ENCODE results near the gene BRF1.
A peak's percentile ranks its signal among the peaks of the same experiment; 100 is the strongest.
"Not testable (repeated sequence)": the region's sequence is repeated elsewhere in the genome, so short reads cannot be mapped to it uniquely, and the experiment has no call there.

Gene BRF1, protein sequence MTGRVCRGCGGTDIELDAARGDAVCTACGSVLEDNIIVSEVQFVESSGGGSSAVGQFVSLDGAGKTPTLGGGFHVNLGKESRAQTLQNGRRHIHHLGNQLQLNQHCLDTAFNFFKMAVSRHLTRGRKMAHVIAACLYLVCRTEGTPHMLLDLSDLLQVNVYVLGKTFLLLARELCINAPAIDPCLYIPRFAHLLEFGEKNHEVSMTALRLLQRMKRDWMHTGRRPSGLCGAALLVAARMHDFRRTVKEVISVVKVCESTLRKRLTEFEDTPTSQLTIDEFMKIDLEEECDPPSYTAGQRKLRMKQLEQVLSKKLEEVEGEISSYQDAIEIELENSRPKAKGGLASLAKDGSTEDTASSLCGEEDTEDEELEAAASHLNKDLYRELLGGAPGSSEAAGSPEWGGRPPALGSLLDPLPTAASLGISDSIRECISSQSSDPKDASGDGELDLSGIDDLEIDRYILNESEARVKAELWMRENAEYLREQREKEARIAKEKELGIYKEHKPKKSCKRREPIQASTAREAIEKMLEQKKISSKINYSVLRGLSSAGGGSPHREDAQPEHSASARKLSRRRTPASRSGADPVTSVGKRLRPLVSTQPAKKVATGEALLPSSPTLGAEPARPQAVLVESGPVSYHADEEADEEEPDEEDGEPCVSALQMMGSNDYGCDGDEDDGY

DNA sequence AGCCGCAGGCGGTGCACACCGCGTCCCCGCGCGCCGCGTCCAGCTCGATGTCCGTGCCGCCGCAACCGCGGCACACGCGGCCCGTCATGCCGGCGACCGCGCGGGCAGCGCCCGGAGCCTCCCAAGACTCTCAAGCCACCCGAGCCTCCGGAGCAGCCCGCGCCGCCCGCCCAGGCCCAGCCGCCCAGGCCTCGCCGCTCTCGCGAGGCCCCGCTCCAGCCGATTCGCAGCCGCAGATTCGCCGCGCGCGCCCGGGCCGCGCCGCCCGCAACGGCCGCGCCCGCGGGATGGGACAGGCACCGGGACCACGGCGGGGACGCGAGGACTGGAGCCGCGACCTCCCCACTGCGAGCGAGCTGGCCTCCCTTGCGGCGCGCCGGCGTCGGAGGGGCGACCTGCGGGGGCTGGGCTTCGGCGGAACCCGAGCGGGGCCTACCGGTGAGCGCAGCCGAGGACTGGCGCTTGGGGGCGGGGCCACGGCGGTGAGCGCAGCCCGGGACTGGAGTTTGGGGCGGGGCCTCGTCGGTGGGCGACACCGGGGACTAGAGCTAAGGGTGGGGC lies at the start of gene BRF1:
Gene BRF1, minus strand, starts transcription at position 460 of the 561 bp plus-strand sequence. Its CDS starts 372 bp downstream, at position 88.
- DNase-seq (ENCODE audit: low read depth, low spot score), result peak; percentile 94

DNA sequence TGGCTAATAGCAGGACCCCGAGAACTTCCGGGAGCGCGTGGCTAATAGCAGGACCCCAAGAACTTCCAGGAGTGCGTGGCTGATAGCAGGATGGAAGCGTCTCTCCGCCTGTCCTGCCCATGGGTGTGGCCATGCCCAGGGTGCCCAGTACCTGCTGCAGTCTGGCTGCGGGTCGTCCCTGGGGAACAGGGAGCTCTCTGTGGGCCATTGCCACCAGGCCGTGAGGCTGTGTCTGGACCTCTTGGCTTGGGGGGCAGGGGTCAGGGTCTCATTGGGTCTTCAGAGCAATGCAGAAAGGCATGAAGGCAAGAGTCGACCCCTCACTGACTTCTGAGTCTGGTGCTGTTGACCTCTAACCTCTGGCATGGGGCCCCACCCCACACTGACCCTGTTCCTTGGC lies 49.2 kb upstream of the BRF1 start:
- no peak for DNase-seq (ENCODE audit: low read depth, low spot score)

DNA sequence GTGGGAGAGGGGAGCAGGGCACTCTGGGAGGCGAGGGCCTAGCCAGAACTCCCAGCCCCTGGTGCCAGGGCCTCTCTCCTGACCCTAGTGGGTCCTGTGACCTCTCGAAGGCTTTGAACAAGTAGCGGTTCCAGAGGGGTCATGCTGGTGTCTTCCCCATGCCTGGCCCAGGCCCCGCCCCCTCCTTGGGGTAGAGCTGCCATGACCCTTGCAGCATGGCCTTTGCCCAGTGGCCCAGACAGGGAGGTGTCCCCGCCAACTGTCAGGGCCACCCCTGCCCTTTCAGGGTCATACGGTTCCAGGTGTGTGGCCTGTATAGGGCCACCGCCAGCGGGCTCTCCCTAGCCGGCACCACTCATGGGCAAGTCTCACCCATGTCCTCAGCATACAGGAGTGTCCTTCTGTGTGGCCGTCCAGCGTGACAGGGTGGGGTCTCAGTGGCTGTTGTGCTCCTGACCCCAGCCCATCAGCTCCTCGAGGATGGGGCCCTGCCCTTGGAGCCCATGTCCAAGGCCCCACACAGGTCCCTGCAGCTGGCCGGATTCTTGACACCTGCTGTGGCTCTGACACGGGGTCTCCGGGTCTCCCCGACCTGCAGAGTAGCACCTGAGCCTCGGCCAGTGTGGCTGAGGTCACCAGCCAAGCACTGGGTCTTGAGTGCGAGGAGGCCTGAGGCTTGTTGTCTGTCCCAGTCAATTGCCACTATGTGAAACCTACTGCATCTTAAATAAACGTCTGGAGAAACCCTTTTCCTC lies 48.3 kb upstream of the BRF1 start:
- no peak for DNase-seq (ENCODE audit: low read depth, low spot score)

DNA sequence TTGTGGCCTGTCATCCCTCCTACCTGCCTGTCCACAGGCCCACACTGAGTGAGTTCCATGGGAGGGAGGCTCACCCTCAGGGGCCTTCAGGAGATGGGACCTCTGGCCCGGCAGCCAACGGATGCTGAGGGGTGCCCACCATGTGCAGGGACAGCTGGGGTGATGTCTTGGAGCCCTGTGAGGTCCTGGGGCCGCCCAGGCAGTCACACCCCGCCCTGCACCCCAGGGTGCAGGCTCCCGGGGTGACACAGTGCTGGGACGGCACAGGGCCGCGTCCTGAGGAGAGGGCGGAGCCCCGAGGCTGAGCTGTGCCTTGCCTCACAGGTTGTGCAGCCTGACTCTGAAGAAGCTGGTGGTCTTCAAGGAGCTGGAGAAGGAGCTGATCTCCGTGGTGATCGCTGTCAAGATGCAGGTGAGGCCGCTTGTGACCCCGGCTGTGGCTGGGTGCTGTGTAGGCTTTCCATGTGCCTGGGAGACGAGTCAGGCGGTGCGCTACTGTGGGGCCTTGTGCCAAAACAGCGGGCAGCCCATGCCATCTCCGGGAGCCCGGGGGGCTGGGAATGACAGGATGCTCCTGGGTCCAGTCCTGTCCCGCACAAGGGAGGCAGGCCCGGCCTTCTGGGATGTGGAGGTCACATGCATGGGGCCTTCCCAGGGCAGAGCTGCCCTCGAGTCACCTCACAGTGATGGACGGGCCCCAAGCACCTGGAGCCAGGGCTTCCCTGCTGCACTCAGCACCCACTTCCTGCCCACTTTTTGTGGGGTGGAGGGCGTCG lies 47.6 kb upstream of the BRF1 start:
- no peak for DNase-seq (ENCODE audit: low read depth, low spot score)

DNA sequence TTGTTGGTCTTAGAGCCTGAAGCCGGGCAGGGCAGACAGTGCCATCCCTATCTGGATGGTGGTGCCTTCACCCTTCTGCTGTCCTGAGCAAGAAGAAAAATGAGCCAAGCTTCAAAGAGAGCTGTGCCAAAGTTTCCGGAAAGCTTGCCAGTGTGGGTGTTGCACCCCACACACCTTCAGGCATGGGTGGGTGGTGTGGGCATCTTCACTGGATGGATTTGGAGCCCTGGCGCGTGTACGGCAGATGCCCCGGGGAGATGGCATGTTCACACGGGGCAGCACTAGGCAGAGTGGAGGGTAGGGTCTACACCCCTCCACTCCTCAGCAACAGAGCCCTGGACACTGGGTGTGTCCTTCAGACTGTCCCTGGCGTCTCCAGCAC lies 46.8 kb upstream of the BRF1 start:
- DNase-seq (ENCODE audit: low read depth, low spot score), result no peak

DNA sequence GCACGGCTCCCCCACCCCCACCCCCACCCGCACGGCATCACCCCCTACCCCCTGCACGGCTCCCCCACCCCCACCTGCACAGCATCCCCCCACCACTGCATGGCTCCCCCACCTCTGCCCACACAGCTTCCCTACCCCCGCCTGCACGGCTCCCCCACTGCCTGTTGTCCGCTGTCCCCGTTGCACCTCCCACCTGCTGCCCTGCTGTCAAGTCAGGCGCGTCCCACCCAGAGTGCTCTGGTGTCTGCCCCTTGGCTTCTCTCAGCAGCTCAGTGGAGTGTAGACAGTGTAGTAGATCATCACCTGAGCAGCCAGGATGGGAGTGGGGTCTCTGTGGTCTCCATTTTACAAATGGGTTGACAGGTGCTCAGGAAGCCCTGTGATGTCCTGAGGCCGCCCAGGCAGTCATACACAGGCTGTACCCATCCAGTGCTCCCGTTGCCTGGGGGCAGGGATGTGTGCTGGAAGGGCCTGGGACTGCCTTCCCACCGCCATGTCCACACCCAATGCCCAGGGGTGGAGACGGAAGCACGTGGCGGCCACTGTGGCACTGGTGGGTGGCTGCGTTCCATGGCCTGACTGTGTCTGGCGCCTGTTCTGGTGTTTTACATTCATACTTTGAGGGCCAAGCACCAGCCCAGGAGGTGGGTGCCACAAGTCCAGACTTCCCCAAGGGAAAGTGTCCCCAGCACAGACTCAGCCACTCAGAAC lies 46.2 kb upstream of the BRF1 start:
- no peak for DNase-seq (ENCODE audit: low read depth, low spot score)

DNA sequence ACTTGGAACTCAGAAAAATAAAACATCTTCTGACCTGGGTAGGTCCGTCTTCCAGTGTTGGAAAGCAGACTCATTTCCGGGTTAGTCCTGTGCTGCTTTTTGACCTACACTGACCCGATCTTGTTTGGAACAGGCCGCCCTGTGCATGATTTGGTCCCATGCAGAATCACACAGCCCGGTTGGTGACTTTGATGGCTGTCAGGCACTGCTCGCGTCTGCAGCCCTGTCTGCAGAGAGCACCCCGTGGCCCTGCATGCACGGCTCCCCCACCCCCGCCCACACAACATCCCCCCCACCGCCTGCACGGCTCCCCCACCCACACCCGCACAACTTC lies 45.4 kb upstream of the BRF1 start:
- no peak for DNase-seq (ENCODE audit: low read depth, low spot score)

DNA sequence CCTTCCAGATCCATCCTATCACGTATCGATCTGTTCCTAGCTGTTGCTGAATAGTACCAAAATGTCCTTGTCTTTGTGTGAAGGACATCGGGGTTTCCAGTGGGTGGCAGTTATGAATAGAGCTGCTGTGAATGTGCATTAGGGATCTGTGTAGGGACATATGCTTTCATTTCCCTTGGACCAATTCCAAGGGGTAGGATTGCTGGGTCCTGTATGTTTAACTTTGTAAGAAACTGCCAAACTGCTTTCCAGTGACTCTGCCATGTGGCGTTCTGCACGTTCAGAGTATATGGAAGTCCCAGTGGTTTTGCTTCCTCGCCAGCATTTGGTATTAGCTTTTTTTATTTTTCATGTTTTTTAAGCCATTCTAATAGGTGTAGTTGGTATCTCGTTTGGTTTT lies 42.4 kb upstream of the BRF1 start:
- no peak for DNase-seq (ENCODE audit: low read depth, low spot score)

DNA sequence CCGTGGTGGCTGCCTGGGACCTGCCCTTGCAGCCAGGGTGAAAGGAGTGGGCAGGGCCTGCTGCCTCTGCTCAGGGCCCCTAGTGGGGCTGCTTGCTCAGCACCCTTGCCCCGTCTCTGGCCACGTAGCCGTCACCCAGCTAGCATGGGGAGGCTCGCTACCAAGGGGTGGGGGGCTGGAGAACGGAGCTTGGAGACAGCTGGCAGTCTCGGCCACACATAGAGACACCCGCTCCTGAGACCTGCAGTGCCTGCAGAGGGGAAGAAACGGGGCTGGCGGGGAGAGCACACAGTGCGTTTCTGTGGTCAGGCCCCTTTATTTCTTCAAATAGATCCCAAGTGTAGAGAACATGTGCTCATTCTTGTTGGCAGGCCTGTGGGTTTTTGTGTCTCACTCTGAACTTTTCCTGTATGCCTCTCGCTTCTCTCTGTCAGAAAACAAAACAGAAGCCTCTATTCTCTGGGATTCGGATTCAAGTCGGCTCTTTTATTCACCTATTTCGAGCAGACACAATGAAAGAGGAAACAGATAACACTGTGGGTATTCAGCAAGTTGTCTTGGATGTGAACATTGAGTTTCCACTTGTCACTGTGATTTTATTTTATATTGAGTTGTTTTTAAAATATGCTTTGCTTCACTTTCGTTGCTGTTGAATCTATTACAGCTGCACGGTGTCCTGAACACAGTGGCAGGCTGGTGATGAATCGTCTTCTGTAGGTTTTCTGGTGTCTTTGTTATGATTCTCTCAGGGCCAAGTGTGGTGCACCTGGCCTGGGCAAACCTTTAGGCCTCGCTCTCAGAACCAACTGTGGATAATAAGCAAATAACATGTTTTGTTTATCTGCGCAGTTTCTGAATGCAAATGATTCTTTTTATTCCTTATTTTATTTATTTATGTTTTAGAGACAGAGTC lies 40.3 kb upstream of the BRF1 start:
- no peak for DNase-seq (ENCODE audit: low read depth, low spot score)

DNA sequence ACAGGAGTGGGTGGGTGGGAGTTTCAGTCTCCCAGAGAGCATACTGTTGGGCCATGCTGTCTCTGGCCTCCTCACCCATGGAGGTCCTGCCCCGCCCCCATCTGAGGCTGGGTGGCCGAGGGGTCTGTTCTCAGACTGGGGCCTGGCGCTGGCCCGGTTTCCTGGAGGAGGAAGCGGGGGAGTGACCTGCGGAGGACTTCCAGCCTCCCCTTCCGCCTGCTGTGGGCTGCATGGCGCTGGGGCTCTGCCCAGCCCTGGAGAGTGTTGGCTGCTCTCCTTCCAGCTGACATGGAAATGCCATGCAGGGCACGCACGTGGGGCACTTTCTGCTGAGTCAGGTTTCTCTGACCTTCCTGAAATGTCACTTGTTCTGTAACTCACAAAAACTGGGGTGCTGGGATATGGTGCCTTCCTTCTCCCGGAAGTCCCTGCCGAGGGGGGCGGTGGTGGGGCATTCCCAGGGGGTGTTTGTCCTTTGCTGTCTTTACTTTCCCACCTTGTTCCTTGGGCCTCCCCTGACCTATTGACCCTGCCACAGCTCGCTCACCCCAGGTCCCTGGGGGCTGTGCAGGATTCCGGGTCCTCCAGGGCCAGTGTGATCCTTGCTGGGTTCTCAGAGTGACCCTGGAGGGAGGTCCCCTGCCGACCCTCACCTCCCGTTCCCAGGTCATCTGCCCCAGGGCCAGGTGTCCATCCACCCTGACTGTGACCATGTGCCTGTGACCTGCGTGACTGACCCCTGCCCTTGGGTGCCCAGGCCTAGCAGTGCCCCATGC lies 37.4 kb upstream of the BRF1 start:
- DNase-seq (ENCODE audit: low read depth, low spot score), result no peak

DNA sequence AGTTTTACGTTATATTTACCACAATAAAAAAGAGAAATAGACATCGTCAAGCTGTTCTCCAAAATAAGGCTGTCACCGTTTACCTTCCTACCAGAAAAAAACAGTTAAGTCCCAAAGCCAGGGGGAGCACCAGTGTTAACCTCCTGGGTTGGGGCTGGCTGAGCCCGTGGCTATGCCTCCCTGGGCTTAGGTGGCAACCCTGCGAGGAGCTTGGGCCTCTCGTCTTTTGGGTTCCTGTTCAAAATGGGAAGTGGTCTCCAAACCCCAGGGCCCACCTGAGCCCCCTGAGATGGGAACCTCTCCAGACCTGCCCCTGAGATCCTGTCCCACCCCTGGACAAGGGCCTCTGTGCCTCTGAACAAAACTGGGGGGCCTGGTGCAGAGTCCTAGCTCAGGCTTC lies 36.6 kb upstream of the BRF1 start:
- no peak for DNase-seq (ENCODE audit: low read depth, low spot score)

DNA sequence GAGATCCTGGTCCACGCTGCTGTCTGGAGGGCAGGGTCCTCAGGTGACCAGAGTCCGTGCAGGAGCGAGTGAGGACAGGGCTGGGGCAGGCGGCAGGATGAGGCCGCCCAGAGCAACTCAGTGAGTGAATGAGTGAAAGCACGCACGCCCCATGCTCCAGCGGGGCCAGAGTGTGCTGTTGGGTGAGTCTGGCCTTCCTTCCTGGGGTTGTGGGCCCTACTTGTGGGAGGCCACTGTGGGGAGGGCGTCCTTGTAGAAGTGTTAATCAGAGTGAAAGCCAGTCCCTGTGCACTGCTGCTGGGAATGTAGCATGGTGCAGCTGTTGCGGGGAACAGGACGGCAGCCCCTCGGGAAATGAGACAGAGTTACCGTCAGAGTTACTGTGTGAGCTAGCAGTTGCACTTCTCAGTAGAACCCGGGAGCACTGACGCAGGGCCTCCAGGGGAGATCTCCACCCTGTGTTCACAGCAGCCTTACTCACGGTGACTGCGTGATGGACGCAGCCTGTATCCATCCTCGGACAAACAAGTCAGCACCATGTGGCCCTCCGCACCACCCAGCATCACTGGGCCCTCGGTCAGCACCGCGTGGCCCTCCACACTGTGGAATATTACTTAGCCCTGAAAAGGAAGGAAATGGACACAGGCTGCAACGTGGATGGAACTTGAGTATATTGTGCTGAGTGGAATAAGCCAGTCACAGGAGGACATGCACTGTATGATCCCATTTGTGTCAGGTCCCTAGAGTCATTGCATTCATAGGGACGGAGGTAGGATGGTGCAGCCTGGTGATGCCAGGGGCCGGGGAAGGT lies 35.9 kb upstream of the BRF1 start:
- no peak for DNase-seq (ENCODE audit: low read depth, low spot score)

DNA sequence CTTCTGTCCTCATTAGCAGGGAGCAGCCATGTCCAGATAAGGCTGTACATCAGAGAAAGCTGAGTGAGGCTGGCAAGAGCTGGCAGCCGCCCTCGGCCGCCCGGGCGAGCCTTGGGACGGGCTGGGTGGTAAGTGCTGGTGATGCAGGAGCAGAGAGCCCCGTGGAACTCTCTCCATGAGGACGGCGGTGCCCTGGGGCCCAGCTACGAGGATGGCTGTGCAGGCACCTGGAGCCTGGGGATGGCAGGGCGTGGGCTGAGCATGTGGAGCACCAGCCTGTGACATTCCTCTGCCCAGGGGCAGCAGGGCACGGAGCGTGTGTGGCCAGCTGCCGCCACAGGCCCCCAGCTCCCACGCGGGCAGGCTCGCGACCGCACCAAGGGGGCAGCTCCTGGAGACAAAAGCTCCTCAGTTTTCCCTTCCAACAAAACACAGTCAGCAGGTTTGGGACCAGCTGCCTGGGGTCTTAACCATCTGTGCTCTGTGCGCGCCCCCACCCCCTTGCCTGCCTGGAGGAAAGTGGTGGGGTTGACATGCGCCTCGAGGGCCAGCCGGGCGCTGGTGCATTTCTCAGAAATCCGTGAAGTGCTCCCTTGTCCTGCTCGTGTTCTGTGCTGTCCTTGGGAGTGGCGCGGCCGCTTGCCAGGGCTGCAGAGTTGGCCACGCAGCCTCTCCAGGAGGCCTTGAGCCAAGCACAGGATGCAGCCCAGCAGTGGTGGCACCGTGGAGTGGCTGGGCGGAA lies 35.1 kb upstream of the BRF1 start:
- no peak for DNase-seq (ENCODE audit: low read depth, low spot score)

DNA sequence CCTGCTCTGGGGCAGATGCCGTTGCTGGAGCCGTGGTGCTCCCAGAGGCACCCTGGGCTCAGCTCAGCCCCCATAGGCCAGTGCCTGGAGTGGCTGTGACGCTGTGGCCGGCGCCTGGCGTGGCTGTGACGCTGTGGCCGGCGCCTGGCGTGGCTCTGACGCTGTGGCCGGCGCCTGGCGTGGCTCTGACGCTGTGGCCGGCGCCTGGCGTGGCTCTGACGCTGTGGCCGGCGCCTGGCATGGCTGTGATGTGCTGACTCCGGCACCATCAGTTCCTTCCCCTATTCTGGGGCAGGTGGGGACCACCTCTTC lies 34.4 kb upstream of the BRF1 start:
- DNase-seq (ENCODE audit: low read depth, low spot score), result not testable (repeated sequence)

DNA sequence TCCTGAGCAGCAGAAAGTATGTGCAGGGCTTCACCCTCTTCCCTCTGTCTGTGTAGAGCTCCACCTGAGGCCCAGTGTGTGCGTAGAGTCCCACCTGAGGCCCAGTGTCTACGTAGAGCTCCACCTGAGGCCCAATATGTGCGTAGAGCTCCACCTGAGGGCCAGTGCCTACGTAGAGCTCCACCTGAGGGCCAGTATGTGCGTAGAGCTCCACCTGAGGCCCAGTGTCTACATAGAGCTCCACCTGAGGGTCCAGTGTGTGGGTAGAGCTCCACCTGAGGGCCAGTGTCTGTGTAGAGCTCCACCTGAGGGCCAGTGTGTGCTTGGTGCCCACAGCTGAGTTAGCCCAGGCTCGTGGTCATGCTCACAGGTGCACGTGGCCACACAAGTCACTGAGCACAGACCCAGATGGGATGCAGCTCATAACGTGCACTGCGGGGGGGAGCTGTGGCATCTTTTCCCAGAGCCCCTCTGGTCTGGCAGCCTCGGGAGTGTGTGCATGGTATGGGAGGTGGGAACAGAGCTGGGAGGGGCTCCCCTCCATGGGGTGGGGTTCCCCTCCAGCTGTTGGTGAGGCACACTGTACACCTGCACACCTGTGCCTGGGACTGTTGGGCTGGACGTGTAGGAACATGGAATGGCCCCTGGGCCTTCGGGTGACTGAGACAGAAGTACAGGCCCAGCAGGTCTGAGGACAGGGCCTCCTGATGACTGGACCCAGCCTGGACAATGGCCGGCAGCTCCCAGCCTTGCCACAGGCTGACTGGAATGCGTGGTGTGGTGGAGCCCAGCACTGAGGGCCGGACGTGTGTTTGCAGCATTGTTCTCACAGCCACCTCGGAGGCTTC lies 33.8 kb upstream of the BRF1 start:
- no peak for DNase-seq (ENCODE audit: low read depth, low spot score)

DNA sequence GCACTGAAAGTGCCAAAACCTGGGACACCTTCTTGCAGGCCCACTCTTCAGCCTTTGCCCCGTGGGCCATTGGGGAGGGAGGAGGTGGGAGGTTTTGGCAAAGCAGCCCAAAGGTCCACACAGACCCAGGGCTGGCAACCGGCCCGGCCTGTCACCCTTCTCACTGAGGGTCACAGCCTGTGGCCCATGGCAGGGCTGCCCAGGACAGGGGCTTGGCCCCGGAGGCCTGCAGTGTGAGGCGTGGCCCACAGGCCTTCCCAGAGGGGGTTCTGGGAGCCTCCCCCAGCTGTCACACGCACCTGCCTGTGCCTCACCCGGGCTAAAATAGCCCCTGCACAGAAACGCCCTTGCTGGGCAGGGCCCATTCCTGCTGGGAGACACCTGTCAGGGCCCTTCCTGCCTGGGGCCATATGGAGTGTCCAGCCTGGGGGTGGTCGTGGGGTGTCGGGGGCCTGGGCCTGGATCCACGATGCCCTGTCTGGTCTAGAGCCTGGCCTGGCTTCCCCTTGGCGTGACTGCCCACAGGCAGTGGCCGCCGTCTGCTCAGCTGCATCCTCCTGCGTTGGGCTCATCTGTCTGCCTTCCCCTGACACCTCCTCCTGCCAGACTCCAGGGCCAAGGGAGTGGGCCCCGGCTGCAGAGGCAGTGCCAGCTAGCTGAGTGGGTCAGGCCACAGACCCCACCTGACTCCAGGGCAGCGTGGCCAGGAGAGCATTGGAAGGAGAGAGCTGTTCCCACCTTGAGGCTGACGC lies 33.0 kb upstream of the BRF1 start:
- no peak for DNase-seq (ENCODE audit: low read depth, low spot score)
